SK-N-DZ (cell line): Measurements from ENCODE around the gene CKB.

Source experiments
- DNase-seq: peaks from one replicate; pipeline ENCODE4 v3.0.0-alpha.2; 2015; ENCODE audit warnings: low spot score

Gene CKB

DNA sequence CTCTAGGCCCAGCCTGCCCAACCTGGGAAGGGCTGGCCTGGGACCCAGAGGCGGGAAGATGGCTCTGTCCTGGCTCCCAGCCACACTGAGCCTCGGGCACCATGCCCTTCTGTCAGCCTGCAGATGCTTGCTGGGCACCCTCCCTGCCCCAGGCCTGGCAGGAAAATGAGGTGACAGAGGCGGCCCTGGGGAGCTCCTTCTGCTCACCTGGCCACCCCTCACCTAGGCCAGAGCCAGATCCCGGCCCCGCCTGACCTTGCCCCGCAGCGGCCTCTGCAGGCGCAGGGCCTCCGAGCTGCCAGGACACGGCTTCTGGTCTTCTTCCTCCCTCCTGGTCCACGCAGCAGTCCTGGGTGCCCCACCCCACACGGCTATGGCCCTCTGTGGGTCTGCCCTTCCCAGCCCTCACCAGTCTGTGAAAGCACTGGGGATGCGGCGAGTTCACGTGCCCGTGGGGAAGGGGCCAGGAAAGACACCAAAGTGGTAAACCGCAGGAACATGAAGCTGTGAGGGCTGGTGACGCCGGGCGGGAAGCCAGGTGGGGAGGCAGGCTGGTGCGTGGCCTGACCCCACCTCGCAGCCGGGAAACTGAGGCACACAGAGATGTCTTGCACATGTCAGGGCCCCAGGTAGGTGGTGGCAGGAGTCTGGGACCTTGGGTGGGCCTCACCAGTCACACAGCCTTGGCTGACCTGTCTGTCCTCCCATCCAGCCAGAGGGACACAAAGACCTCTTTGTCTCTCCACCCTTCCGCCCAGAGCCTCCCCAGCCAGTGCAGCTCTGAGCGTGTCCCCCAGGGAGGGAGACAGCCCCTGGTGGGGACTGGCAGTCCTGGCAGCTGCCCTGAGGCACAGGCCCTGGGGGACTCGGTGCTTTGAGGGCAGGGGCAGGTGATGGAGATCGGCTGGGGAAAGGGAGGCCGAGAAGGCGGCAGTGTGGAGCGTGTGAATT lies 27.0 kb upstream of the CKB start:
- DNase-seq: no peak

DNA sequence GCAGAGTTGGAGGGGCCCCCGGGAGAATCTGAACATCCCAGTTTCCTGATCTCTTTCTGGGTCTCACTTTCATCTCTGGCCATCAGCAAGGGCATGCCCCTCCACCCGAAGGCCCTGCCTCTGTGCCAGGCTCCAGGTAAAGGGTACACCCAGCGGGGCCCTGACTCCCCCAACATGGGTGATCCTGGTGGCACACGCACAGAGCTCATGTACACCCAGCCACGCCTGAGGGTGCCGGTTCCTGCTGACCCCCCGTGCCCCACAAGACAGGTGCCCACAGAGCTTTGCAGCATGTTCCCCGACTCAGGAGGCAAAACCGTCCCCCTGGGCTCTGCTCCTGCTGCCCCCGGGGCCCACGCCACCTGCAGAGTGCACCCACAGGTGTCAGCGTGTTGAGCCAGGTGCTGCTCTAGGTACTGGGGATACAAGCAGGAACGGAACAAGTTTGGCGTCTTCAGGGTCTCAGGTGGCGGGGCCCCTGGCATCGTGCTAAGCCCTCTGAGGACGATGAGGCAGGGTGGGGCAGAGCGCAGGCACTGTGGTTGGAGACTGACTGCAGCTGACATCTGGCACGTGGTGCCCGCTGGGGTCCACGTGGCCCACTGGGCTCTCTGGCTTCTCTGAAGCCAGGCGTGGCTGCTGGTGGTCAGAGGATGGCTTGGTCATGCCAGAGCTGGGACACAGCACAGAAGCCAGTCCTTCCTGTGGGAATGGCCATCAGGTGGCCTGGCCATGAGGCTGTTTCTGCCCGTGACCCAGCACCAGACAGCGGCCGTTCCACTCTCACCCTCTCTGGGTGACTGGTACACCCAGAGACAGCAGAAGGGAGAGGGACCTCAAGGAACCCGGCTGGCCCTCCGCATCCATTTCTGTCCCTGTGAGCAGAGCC lies 26.1 kb upstream of the CKB start:
- DNase-seq: no peak

- DNase-seq: no peak
Observed at GRCh38 chr14:103547941-103548462, 25.4 kb upstream of the CKB start.

DNA sequence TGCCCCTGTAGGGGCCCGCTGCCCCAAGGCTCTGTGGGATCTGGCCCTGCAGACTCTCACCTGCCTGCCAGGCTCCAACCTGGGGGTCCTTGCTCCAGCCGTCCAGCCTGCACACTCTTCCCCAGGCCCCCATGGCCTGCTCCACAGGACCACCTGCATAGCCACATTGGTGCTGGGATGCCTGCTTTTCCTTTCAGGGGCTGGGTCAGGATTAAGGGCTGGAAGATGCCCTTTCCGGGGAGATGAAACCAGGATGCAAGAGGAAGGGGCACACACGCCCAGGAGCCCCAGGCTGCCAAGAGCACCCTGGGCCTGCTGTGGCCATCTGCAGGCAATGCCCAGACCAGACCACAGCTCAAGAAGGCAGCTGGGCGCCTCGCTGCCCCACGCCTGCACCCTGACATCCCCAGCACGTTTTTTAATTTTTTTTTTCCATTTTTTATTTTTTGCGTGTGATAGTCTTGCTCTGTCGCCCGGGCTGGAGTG lies 24.9 kb upstream of the CKB start:
- DNase-seq: no peak

GRCh38 chr14:103546652-103547454 lies 24.2 kb upstream of the CKB start:
- DNase-seq: peak; percentile 51

- no peak for DNase-seq
Observed at GRCh38 chr14:103545915-103546651, 23.5 kb upstream of the CKB start.

- no peak for DNase-seq
Observed at GRCh38 chr14:103545219-103545914, 22.7 kb upstream of the CKB start.

DNA sequence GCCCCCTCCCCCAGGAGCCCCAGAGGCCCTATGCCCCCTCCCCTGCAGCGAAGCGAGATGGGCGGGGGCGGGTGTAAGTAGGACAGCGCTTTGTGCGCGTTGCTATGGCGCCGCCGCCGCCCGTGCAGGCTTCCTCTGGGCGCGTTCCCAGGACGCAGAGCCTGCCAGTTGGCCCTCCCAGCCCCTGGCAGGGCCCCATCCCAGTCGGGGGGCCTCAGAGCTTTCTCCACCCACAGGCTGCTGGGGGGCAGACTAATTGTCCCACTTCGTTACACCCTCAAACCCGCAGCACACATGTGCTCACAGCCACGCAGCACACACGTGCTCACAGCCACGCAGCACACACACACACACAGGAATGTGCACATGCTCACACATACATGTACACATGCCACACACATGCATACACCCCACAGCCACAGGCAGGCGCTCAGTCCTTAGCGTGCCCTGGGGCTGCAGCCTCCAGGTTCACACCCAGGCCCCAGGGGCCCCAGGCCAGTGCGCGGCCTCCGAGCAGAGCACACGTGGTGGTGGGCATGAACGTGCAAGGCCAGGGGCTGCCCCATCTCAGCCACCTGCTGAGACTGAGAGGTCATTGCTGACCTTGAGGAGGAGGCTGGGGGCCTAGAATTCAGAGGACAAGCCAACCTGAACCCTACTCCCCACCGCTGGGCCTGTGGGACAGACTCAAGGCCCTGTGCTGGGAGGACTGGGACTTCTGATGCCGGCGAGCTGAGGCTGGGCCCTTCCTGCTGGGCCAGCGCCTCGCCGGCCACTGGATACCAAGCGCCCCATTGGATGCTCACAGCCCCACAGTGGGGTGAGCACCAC lies 22.0 kb upstream of the CKB start:
- DNase-seq: no peak

- no peak for DNase-seq
Observed at GRCh38 chr14:103543721-103544387, 21.2 kb upstream of the CKB start.

- no peak for DNase-seq
Observed at GRCh38 chr14:103543140-103543539, 20.5 kb upstream of the CKB start.

- DNase-seq: no peak
Observed at GRCh38 chr14:103542605-103543088, 20.0 kb upstream of the CKB start.

DNA sequence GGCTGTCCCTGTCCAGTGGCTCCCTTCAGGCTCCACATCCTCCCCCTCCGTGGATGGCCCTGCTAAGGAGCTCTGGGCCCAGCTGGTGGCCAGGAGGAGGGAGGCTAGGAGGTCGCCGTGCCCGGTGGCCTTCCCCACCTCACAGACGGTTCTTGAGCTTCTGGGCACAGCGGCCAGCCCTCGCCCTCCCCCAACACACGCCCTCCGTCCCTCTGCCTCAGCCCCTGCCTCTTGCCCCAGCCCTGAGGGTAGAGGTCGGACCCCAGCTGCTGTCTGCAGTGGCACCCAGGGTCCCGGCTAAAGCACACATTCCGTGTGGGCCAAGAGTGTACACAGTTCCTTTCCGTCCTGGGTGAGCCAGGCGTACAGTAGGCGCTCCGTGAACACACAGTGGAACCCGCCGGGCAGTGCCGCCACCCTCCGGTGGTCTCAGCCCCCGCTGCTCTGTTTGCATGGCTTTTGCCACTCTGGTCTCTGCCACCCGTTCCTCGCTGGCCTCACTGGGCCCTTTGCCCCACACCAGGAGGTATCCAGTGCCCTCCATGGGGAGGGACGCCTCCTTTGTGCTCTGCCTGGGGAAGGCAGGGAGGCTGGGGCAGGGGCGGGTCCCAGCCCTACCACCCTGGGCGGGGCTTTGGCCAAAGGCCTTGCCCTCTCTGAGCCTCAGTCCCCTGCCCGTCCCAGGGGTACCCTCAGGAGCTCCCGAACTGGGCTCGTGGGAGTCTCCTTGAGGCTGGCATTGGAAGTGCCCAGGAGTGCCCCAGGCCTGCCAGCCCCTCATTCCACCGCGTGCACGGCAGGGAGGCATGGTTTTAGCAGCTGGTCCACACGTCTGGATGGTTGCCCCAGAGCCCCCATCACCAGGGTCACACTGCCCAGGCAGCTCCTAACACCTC lies 19.3 kb upstream of the CKB start:
- no peak for DNase-seq

- no peak for DNase-seq
Observed at GRCh38 chr14:103540821-103541708, 18.4 kb upstream of the CKB start.

DNA sequence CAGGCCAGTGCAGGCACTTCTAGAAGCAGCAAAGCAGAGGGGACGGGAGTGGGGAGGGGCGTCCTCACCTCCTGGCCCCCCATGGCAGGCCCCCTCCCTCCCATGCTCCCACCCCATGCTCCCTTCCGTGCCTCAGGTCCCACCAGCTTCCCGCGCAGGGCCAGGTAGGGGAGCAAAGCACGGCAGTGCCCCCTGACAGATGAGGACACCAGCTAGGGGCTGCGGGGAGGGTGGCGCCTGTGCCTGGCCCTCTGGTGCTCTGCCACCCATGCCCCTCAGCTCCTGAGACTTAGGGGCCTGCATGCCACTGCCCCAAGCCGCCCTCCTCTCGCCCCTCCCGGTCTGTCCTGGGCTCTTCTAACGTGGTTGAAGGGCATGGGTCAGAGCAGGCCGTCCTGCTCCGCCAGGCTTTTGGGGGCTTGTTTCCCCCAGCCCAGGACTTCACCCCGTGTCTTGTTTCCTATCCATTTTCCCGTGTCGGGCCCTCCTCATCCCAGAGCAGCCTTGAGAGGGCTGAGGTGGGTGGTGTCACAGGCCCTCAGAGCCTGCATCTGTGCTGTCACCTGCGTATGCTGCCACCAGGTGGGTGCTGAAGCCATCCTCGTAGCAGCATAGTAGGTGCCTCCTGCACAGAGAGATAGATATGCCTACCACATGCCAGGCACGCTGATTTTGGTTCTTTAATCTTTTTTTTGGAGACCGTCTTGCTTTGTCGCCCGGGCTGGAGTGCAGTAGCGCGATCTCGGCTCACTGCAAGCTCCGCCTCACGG lies 16.6 kb upstream of the CKB start:
- no peak for DNase-seq

DNA sequence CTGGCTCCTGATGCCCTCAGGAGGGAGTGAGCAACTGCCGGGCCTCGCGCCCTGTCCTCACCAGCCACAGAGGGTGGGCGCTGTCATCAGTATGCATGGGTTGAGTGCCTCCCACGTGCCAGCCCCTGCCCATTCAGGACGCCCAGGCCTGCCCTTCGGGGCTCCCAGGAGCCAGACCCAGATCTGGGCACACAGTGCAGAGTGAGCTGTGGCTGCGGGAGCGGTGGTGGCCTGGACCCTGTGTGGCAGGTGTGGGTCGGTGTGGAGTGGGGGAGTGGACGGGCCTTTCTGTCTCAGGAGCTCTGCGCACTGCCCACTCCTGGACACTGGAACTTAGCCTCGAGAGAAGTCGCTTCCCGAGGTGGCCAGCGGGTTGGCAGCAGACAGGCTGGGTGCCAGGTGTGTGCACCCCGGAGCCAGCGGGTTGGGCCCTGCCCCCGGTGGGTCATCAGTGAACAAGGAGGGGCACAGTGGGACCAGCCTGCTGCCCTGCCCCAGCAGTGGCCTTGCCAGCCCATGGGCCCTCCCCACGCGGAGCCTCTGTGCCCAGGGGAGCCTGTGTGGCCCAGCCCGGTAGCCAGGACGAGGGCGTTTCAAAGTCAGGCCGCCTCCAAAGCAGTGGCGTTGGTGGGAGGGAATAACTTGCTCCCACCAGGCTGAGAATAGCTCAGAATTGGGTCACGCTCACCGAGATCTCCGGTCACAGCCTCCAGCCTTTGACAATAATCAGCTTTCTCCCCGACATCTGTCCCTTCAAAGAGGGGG lies 15.8 kb upstream of the CKB start:
- no peak for DNase-seq
